ENCODE measurements around the gene PI4KA. TPM values are rescaled to one million over a fixed set of nuclear protein-coding genes. Genes with fewer than 3 reads are reported as not detected.

The PI4KA gene
- polyA plus RNA-seq, 3 donors from 2014 or later = 31.5 to 80.0 (median 33.7) TPM

DNA sequence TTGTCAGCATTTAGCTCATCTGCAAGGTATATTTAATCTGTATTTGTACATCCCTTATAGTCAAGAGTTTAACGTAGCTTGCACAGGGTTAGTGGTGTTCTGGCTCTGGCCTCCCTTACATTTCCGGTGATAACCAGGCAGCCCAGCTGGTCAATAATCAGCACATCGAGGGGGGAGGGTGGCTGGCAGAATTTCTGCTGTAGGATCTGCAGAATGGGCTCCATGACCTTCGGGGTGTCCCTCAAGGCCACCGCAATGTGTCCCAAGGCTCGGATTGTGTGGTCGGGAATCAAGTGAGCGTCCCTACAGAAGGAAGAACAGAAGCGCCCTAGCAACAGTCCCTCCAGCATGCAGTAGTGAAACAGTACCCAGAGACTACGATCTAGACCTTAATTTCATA is 59.6 kb downstream of the PI4KA start:
- H3K4me1 Mint-ChIP-seq = no peaks in the 10 kb centered on the region
- no peak overlapping the region for H3K4me3 Mint-ChIP-seq
- no peak for DNase-seq
- no peak overlapping the region for H3K27ac Mint-ChIP-seq
- peaks cover 0 to 5% (median 1%) of the 10 kb centered on the region in 3 donors for H3K27me3 Mint-ChIP-seq (ENCODE audit: low read depth in 3 of 3)
- no peaks in the 10 kb centered on the region for H3K9me3 Mint-ChIP-seq
- H3K36me3 Mint-ChIP-seq = peaks cover 26 to 67% (median 41%) of the 10 kb centered on the region in 3 donors

DNA sequence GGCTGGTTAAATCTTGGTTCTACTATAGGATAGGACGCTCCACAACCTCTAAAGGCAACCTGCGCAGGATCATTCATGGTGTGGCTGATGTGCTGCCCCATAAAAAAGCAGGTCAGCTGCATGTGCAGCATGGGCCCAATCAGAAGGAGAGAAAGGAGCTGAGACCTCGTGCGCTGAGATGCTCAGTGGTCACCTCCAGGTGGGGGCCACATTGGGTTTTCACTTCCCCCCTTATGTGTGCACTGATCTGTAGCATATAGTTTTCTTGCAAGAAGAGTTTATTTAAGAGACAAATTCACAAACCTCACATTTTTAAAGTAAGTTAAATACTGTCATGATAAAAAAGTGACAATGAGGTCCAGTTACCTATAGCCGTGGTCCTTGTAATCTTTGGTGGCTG is 60.4 kb downstream of the PI4KA start:
- no peak overlapping the region for H3K4me3 Mint-ChIP-seq
- H3K27me3 Mint-ChIP-seq (ENCODE audit: low read depth in 3 of 3) = peaks cover 0 to 5% (median 1%) of the 10 kb centered on the region in 3 donors
- H3K27ac Mint-ChIP-seq = no peak overlapping the region
- H3K9me3 Mint-ChIP-seq = no peaks in the 10 kb centered on the region
- no peak for DNase-seq
- no peaks in the 10 kb centered on the region for H3K4me1 Mint-ChIP-seq
- H3K36me3 Mint-ChIP-seq = peaks cover 26 to 65% (median 40%) of the 10 kb centered on the region in 3 donors

DNA sequence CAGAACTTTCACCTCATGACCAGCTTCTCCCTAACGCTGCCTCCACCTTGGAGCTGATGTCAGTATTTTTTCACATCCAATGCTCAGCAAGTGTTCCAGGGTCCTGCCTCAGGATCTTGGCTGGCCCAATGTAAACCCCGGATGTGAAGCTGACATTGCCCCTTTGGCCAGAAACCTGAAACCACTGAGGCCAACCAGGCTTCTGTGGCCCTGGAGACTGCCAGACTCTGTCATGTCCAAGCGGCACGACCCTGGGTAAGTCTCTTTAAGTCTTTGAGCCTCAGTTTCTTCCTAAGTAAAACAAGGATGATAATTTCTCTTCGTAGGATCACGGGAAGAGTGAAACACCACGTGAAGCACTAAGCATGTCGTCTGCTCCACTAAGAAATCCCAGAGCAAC is 61.9 kb downstream of the PI4KA start:
- H3K36me3 Mint-ChIP-seq = peaks cover 21 to 62% (median 36%) of the 10 kb centered on the region in 3 donors
- peak overlapping the region in 1 of 6 donors; percentile 9 for H3K27ac Mint-ChIP-seq
- no peaks in the 10 kb centered on the region for H3K4me1 Mint-ChIP-seq
- H3K4me3 Mint-ChIP-seq = no peak overlapping the region
- H3K9me3 Mint-ChIP-seq = no peaks in the 10 kb centered on the region
- DNase-seq = no peak
- peaks cover 0 to 7% (median 1%) of the 10 kb centered on the region in 3 donors for H3K27me3 Mint-ChIP-seq (ENCODE audit: low read depth in 3 of 3)

DNA sequence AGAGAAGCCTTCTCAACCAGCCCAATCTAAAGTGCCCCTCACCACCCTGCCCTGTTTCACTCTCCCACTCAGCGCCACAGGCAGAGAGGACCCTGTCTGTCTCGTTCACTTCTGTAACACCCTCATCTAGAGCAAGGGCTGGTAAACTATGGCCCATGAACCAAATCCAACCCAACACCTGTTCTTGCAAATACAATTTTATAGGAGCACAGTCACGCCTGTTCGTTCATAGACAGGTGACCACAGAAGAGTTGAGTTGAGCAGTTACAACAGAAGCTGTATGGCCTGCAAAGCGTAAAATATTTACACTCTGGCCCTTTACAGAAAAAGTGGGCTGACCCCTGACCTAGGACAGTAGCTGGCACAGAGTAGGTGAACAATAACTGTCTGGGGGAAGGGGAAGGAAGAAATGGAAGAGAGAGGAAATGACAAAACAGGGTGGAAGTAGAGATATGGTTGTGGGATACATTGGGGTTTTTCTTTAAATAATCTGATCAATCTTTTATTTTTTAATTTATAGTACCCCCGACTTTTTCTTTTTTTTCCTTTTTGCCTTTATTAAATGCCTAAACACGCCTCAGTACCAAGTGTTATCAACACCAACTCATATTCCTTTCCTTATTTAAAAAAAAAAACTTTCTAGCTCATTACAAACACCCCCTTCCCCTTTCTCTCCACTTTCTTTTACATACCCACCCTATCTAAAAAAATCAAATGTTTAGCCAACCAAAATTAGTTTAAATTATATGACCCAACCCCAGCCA is 63.8 kb downstream of the PI4KA start:
- no peak overlapping the region for H3K4me3 Mint-ChIP-seq
- no peaks in the 10 kb centered on the region for H3K9me3 Mint-ChIP-seq
- peak overlapping the region in 3 of 6 donors; percentile 6 to 47 (median 21) for H3K27ac Mint-ChIP-seq
- H3K4me1 Mint-ChIP-seq = no peaks in the 10 kb centered on the region
- peaks cover 27 to 65% (median 31%) of the 10 kb centered on the region in 3 donors for H3K36me3 Mint-ChIP-seq
- no peak for DNase-seq
- peaks cover 0 to 7% (median 1%) of the 10 kb centered on the region in 3 donors for H3K27me3 Mint-ChIP-seq (ENCODE audit: low read depth in 3 of 3)

DNA sequence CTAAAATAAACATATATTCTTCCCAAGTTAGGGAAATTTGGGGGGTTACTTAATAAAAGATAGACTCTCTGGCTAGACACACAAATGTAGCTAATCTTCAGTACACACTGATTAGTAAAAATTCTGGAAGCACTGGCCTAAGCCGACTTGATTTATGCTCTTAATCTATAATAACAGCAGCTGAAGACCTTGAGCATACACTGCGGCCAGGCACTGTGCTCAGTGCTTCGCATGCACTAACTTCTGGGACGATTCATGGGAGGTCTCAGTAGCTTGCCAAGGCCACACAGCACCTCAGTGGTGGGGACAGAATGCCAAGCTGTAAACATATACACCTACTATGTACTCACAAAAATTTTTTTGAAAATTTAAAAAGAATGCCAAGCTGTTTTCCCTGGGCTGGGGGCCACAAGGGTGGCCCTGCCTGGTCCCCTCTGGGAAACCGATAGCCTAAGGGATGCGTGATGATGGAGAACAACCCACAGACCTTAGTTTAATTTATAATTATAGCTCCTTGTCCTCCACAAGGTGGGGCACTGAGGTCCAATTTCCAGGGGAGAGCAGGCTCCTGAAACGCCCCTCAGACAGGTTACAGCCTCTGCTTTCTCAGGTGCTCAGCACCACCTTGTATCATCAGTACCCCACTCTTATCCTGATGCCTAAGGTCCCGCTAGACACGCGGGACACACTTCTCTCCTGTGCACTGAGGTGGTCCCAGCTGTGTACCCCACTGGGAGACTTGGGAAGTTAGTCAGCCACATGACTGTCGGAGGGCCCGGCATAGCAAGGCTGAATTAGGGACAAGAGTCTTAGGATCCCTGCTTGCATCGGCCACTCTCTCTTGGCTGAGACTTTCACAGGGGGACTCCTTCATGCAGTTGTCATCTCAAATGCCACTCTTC is 64.6 kb downstream of the PI4KA start:
- no peak overlapping the region for H3K4me3 Mint-ChIP-seq

DNA sequence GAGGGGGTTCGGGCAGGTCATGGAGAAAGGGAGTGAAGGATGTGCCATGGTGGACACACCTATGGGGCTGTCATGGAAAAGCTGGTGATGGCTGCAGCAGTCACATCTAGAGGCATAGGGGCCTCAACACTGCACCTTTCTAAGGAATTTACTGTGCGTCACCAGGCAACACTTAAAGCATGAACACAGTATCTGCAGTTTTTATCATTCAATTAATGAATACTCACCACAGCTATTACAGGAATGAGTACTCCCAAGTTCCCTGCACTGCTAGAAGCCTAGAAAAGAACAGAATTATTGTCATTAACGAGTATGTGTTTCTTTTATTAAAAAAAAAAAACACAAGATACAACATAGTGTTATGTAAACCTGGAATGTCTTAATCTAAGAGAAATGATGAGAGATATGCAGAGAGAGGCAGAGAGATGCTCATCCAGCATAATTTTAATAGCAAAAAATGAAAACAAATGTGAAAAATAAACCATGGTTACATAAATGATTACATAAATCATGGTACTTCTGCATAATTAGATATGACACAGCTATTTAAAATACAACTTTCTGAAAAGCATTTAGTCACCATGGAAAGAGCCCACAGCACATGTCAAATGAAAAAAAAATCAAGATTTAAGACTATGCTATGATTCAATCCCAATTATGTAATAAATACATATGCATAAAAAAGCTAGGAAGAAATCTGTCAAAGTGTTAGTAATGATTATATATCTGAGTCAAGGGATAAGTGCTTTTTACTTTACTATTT is 65.5 kb downstream of the PI4KA start:
- DNase-seq = no peak
- H3K27ac Mint-ChIP-seq = no peak overlapping the region
- no peaks in the 10 kb centered on the region for H3K4me1 Mint-ChIP-seq
- no peak overlapping the region for H3K4me3 Mint-ChIP-seq
- peaks cover 22 to 55% (median 23%) of the 10 kb centered on the region in 3 donors for H3K36me3 Mint-ChIP-seq
- H3K9me3 Mint-ChIP-seq = no peaks in the 10 kb centered on the region
- peaks cover 0 to 7% (median 1%) of the 10 kb centered on the region in 3 donors for H3K27me3 Mint-ChIP-seq (ENCODE audit: low read depth in 3 of 3)

More for the DNA sequence above, 64.6 kb downstream of the PI4KA start:
- H3K27ac Mint-ChIP-seq = peak overlapping the region in 2 of 6 donors; percentile 6 to 49
- no peak for DNase-seq
- no peaks in the 10 kb centered on the region for H3K4me1 Mint-ChIP-seq
- peaks cover 22 to 57% (median 24%) of the 10 kb centered on the region in 3 donors for H3K36me3 Mint-ChIP-seq
- H3K27me3 Mint-ChIP-seq (ENCODE audit: low read depth in 3 of 3) = peaks cover 0 to 7% (median 1%) of the 10 kb centered on the region in 3 donors
- H3K9me3 Mint-ChIP-seq = no peaks in the 10 kb centered on the region

DNA sequence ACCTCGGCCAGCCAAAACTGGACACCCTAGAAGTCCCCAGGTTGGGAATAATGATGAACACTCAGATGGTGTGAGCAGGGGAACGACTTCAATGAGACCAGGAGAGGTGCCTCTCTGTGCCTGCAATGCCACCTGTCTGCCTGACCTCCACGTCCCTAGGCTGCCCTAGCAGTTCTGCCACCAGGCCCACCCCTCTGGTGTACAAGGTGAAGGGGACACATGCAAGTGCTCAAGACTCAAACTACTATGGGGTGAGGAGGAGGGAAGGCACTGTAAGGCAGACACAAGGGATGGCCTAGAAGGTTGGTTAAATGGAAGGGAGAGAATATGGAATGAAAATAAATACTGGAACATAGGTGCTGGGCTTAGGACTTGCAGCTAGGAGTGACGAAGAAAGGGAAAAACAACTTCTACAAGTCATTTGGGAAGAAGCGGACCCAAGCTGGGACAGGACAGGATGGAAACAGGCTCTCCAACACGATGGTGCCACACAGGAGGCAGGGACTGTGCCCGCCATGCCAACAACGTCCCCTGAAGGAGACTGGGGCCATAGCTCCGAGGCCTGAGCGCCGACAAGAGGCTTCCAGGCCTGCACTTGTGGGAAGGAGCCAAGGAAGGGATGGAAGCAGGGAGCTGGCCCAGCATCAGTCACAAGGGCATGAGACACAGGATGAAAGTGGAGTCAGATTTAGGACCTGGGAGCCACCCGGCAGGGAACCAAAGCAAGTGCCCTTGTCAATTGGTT is 66.2 kb downstream of the PI4KA start:
- peak overlapping the region in 1 of 6 donors; percentile 22 for H3K27ac Mint-ChIP-seq
- peaks cover 22 to 50% (median 26%) of the 10 kb centered on the region in 3 donors for H3K36me3 Mint-ChIP-seq

DNA sequence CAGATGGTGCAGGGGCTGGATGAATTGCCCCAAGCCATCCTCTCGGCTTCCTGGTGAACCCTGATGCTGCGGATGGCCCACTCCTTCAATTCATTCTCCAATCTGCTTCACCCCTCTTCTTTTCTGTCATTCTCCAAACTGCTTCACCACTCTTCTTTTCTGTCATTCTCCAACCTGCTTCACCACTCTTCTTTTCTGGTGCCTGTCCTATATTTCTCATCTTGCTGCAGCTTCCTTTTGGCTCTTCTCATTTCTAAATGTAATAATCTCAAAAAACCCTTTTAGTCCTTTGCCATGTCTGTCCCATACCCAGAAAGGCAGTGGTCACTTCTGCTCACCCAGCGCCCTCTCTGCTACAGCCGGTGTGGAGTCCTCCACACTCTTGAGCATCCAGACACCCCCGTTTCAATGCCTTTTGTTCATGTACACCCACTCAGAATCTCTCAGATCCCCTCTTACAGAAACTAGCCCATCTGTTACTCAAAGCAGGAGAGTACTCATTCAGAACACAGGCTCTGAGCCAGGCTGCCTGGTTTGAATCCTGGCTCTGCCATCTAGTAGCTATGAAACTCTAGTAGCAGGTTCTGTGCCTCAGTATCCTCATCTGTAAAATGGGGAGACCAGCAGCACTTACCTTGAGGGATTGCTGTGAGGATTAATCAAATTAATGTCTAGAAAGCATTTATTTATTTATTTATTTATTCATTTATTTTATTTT is 69.8 kb downstream of the PI4KA start:
- peak overlapping the region in 2 of 6 donors; percentile 13 to 64 for H3K27ac Mint-ChIP-seq
- no peaks in the 10 kb centered on the region for H3K4me1 Mint-ChIP-seq
- no peak overlapping the region for H3K4me3 Mint-ChIP-seq
- peaks cover 10 to 35% (median 19%) of the 10 kb centered on the region in 3 donors for H3K36me3 Mint-ChIP-seq
- H3K9me3 Mint-ChIP-seq = no peaks in the 10 kb centered on the region
- no peak for DNase-seq
- H3K27me3 Mint-ChIP-seq (ENCODE audit: low read depth in 3 of 3) = peaks cover 0 to 3% (median 0%) of the 10 kb centered on the region in 3 donors

More for the DNA sequence above, 66.2 kb downstream of the PI4KA start:
- Mint-ChIP-seq H3K4me3 (no peak overlapping the region), H3K27me3 (ENCODE audit: low read depth in 3 of 3) (peaks cover 0 to 7% (median 1%) of the 10 kb centered on the region in 3 donors), H3K4me1 (no peaks in the 10 kb centered on the region), H3K9me3 (no peaks in the 10 kb centered on the region)
- no peak for DNase-seq

DNA sequence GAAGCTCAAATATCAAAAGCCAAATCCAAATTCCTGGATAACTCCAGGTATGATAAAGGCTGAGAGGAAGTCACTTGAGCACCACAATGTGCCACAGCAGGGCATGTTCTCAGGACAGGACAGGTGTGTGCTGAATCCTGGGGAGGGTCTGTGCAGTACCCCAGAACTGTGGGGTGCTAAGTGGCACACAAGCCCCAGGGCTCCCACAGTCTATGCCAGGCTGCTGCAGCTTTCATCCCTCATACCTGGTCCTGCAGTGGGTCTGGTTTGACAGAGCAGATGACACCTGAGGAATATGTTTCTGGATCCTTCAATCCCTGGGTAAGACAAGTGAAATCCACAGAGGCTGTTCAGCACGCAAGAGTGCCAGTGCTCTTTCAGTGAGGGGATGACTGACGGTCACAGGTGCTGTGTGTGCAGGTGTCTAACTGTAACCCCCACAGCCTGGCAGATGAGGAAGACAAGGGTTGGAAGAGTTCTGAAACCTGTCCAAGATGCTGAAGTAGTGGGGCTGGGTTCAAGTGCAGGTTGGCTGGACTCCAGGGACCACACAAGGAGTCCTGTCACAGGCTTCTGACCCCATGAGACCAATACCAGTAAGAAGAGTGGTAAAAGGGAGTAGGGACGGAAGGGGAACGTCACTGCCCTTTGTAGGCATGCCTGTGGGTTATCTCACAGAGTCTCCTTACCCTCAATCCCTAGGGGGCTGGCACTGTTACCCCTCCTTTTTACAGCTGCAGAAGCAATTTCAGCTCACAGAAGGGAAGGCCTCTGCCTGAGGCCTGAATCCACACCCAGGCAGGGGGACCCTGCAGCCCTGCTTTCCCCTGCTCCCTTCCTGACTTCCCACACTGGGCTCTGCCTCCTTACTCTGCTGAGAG is 70.6 kb downstream of the PI4KA start:
- Mint-ChIP-seq H3K4me3 (no peak overlapping the region), H3K27ac (peak overlapping the region in 2 of 6 donors; percentile 48 to 64), H3K36me3 (peaks cover 10 to 33% (median 19%) of the 10 kb centered on the region in 3 donors)

DNA sequence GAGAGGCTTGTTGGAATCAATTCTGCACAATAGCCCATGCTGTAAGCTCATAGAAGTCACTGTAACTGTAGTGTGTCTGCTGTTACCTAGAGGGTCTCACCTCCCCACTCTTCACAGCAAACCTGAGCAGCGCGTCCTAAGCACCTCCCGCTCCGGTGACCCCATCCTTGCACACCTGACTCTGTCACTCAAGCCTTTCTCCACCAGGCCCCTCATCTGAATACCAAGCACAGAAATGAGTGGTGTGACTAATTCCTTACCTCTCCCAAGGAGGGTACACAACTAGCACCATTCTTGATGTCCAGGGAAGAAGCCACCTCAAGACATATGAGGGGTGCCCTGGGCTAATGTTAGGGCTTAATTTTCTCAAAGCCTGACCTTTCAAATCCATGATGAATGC is 71.4 kb downstream of the PI4KA start:
- no peak for DNase-seq
- H3K9me3 Mint-ChIP-seq = no peaks in the 10 kb centered on the region
- H3K27me3 Mint-ChIP-seq (ENCODE audit: low read depth in 3 of 3) = peaks cover 0 to under 1% (median 0%) of the 10 kb centered on the region in 3 donors
- no peaks in the 10 kb centered on the region for H3K4me1 Mint-ChIP-seq
- H3K4me3 Mint-ChIP-seq = no peak overlapping the region
- peaks cover 10 to 28% (median 15%) of the 10 kb centered on the region in 3 donors for H3K36me3 Mint-ChIP-seq
- peak overlapping the region in 1 of 6 donors; percentile 48 for H3K27ac Mint-ChIP-seq

More for the DNA sequence above, 70.6 kb downstream of the PI4KA start:
- no peaks in the 10 kb centered on the region for H3K9me3 Mint-ChIP-seq
- H3K27me3 Mint-ChIP-seq (ENCODE audit: low read depth in 3 of 3) = peaks cover 0 to 3% (median 0%) of the 10 kb centered on the region in 3 donors
- no peak for DNase-seq
- H3K4me1 Mint-ChIP-seq = no peaks in the 10 kb centered on the region

DNA sequence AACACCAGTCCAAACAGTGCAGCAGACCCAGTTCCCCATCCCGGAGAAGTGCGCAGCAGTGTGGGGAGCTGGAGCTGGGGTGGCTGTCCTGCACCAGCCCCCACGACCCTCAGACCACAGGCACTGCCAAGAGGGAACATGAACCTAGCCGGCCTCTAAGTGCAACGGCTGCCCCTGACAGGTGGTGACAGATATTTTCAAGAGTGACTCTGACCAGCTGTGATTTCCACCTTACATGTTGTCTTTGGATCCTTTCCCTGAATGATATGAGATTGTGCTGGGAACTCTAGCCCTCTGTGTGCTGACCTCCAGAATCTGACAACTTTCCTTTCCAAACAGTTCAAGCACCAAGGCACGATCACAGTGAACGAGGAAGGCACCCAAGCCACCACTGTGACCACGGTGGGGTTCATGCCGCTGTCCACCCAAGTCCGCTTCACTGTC is 72.1 kb downstream of the PI4KA start:
- H3K27me3 Mint-ChIP-seq (ENCODE audit: low read depth in 3 of 3) = no peaks in the 10 kb centered on the region
- no peak overlapping the region for H3K27ac Mint-ChIP-seq
- no peaks in the 10 kb centered on the region for H3K4me1 Mint-ChIP-seq
- H3K4me3 Mint-ChIP-seq = no peak overlapping the region
- peaks cover 10 to 26% (median 13%) of the 10 kb centered on the region in 3 donors for H3K36me3 Mint-ChIP-seq
- no peaks in the 10 kb centered on the region for H3K9me3 Mint-ChIP-seq
- DNase-seq = no peak

Measured in immature natural killer cell (primary cell).